ENCODE results near the gene KCNJ9.

DNA sequence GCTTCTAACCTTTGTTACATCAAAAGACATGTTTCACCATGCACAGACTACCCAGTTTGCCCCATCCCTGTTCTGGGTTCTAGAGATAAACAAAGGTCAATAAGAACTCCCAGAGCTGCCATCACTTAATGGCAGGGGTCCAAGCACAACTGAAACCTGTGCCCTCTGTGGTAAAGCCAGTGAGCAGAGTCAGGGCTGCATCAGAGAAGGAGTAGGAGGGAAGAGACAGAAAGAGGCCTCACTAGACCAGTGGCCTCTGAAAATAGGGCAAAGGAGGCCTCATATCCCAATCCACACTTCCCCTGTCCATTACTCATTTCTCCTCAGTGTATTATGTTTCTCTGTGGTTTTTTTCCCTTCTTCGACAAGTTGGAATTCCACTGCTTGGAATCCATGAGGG is 44.4 kb downstream of the KCNJ9 start:
- no peak for TF ChIP-seq POLR2A (IDR thresholded peaks at IDR 0.05)
- TF ChIP-seq, protein P1, sequence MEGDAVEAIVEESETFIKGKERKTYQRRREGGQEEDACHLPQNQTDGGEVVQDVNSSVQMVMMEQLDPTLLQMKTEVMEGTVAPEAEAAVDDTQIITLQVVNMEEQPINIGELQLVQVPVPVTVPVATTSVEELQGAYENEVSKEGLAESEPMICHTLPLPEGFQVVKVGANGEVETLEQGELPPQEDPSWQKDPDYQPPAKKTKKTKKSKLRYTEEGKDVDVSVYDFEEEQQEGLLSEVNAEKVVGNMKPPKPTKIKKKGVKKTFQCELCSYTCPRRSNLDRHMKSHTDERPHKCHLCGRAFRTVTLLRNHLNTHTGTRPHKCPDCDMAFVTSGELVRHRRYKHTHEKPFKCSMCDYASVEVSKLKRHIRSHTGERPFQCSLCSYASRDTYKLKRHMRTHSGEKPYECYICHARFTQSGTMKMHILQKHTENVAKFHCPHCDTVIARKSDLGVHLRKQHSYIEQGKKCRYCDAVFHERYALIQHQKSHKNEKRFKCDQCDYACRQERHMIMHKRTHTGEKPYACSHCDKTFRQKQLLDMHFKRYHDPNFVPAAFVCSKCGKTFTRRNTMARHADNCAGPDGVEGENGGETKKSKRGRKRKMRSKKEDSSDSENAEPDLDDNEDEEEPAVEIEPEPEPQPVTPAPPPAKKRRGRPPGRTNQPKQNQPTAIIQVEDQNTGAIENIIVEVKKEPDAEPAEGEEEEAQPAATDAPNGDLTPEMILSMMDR (IDR thresholded peaks at IDR 0.05): no peak

Measured in right lobe of liver (tissue), 4 donors.